Osteoblast (primary cell): ENCODE data around the gene CLDN34. TPM values are rescaled to one million over a fixed set of nuclear protein-coding genes. Genes with fewer than 3 reads are reported as not detected.

Source experiments
- DNase-seq: peaks from one replicate; pipeline ENCODE4 v3.0.0; 2011; ENCODE audit warnings: low spot score, mixed read lengths; ENCODE audit not compliant: insufficient read length; ENCODE audit errors: missing footprints
- H2AFZ ChIP-seq: 2 replicates; pipeline ENCODE4 v1.6.0; 2011; ENCODE audit warnings: mild to moderate bottlenecking, low read length
- H3K27ac ChIP-seq: 2 replicates; pipeline ENCODE4 v1.5.1; 2011; ENCODE audit warnings: mild to moderate bottlenecking, low read depth, low read length, moderate library complexity
- H3K27me3 ChIP-seq: 2 replicates; pipeline ENCODE4 v1.6.0; 2012; ENCODE audit warnings: mild to moderate bottlenecking, control low read depth, inconsistent platforms, low read length, moderate library complexity; ENCODE audit not compliant: insufficient read depth
- H3K36me3 ChIP-seq: 2 replicates; pipeline ENCODE4 v1.5.1; 2011; ENCODE audit warnings: mild to moderate bottlenecking, low read length, control low read depth, moderate library complexity; ENCODE audit not compliant: insufficient read depth
- H3K4me1 ChIP-seq: 2 replicates; pipeline ENCODE4 v1.5.1; 2011; ENCODE audit warnings: mild to moderate bottlenecking, low read length, control low read depth, moderate library complexity; ENCODE audit not compliant: insufficient read depth
- H3K4me2 ChIP-seq: 2 replicates; pipeline ENCODE4 v1.6.0; 2011; ENCODE audit warnings: mild to moderate bottlenecking, low read length; ENCODE audit not compliant: insufficient read depth
- H3K4me3 ChIP-seq: fragments of 200-600 bp; sonication (generic); 3 replicates; pipeline ENCODE4 v1.5.1; 2012; ENCODE audit warnings: mild to moderate bottlenecking, low read length, inconsistent platforms; ENCODE audit not compliant: insufficient read depth
- H3K79me2 ChIP-seq: 2 replicates; pipeline ENCODE4 v1.6.0; 2012; ENCODE audit warnings: mild to moderate bottlenecking, low read length, control low read depth, inconsistent platforms; ENCODE audit not compliant: insufficient read depth
- H3K9me3 ChIP-seq: 2 replicates; pipeline ENCODE4 v1.5.1; 2011; ENCODE audit warnings: low read depth, low read length, control low read depth
- H4K20me1 ChIP-seq: 2 replicates; pipeline ENCODE4 v1.6.0; 2012; ENCODE audit warnings: mild to moderate bottlenecking, low read length, control low read depth; ENCODE audit not compliant: insufficient read depth
- total RNA-seq: library from RNA; depleted of rRNA; stranded (reverse); fragments of >200 nt; gene quantifications from 2 replicates; pipeline ENCODE4 v1.2.3, GENCODE V29; 2012
- TF ChIP-seq, protein P1 (sequence below): IDR thresholded peaks from 2 replicates; pipeline ENCODE4 v1.5.1; 2011; ENCODE audit warnings: mild to moderate bottlenecking, low read depth, low read length, moderate library complexity; ENCODE audit errors: extremely low read depth

The CLDN34 gene
- total RNA-seq, 1 donor = under 0.01 TPM

GRCh38 chrX:10001496-10001895, 34.3 kb downstream of the CLDN34 start:
- H3K4me2 ChIP-seq = no peak overlapping the region
- DNase-seq = no peak

DNA sequence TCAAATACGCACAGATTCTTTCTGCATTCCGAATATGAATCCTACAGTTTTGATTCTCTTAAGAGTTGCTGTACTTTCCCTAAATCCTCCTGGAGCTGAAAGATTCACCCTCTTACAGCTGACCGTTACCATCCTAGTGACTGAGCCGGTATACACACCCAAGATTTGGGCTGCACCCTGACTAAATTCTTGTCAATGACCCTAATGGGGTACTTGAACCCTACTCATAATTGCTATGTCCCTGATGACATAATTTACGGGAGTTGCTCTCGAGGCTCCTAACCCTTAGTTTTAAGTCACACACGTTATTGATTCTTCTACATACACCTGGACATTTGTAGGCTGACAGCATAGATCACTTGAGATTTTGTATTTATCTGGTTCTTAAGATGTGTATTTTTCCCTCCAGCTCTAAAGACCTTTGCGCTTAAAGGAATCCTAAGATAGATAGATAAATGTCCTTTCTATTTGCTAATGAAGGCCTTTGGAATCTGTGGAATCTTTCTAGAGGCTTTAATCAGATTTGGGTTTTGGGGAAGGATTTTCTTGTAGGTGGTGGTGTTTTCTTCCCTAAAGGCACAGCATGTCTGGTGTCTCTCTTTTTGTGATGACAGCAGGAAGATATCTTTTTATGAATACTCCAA, 37.8 kb downstream of the CLDN34 start:
- TF ChIP-seq, protein P1, sequence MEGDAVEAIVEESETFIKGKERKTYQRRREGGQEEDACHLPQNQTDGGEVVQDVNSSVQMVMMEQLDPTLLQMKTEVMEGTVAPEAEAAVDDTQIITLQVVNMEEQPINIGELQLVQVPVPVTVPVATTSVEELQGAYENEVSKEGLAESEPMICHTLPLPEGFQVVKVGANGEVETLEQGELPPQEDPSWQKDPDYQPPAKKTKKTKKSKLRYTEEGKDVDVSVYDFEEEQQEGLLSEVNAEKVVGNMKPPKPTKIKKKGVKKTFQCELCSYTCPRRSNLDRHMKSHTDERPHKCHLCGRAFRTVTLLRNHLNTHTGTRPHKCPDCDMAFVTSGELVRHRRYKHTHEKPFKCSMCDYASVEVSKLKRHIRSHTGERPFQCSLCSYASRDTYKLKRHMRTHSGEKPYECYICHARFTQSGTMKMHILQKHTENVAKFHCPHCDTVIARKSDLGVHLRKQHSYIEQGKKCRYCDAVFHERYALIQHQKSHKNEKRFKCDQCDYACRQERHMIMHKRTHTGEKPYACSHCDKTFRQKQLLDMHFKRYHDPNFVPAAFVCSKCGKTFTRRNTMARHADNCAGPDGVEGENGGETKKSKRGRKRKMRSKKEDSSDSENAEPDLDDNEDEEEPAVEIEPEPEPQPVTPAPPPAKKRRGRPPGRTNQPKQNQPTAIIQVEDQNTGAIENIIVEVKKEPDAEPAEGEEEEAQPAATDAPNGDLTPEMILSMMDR = no peak
- Histone ChIP-seq H3K36me3 (no peaks in the 10 kb centered on the region), H2AFZ (no peak overlapping the region), H3K27ac (no peak overlapping the region), H3K4me1 (peaks cover 14% of the 10 kb centered on the region), H3K4me3 (no peak overlapping the region), H4K20me1 (no peaks in the 10 kb centered on the region), H3K27me3 (no peaks in the 10 kb centered on the region), H3K4me2 (no peak overlapping the region), H3K79me2 (no peaks in the 10 kb centered on the region), H3K9me3 (no peaks in the 10 kb centered on the region)
- DNase-seq = no peak

More at GRCh38 chrX:10001496-10001895, 34.3 kb downstream of the CLDN34 start:
- Histone ChIP-seq H3K9me3 (no peaks in the 10 kb centered on the region), H4K20me1 (no peaks in the 10 kb centered on the region), H3K4me1 (peaks cover 6% of the 10 kb centered on the region), H3K4me3 (no peak overlapping the region), H3K79me2 (no peaks in the 10 kb centered on the region), H2AFZ (no peak overlapping the region), H3K27me3 (no peaks in the 10 kb centered on the region), H3K27ac (no peak overlapping the region), H3K36me3 (no peaks in the 10 kb centered on the region)
- TF ChIP-seq, protein P1 = no peak

DNA sequence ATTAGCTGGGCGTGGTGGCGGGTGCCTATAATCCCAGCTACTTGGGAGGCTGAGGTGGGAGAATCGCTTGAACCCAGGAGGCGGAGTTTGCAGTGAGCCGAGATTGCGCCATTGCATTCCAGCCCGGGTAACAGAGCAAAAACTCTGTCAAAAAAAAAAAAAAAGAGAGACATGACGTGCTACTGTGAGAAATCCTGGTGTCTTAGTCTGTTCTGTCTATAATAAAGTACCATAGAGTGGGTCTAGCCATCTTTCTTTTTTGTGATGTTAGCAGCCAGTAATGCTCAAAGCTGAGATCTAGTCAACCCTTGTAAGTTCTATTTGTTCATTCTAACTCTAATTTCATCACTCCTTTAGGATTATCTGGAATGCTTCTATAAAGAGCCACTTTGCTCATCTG, 38.9 kb downstream of the CLDN34 start:
- H3K9me3 ChIP-seq = no peaks in the 10 kb centered on the region

DNA sequence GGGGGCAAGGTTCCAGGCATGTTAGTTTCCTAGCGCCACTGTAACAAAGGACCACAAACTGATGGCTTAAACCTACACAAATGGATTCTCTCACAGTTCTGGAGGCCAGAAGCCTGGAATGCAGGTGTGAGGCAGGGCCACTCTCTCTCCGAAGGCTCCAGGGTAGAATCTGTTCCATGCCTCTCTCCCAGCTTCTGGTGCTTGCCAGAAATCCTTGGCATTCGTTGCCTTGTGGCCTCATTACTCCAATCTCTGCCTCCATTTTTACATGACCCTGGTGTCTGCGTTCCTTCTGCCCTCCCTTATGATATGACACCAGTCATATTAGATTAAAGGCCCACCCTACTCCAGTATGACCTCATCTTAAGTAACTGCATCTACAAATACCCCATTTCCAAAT, 39.6 kb downstream of the CLDN34 start:
- Histone ChIP-seq H2AFZ (no peak overlapping the region), H3K9me3 (no peaks in the 10 kb centered on the region), H3K4me3 (no peak overlapping the region), H3K27ac (no peak overlapping the region), H3K27me3 (no peaks in the 10 kb centered on the region), H3K4me2 (no peak overlapping the region), H3K79me2 (no peaks in the 10 kb centered on the region), H3K4me1 (peaks cover 24% of the 10 kb centered on the region), H4K20me1 (no peaks in the 10 kb centered on the region), H3K36me3 (no peaks in the 10 kb centered on the region)
- TF ChIP-seq, protein P1 = no peak
- DNase-seq = no peak

More for the DNA sequence above, 38.9 kb downstream of the CLDN34 start:
- Histone ChIP-seq H3K4me2 (no peak overlapping the region), H3K27ac (no peak overlapping the region), H3K4me3 (no peak overlapping the region), H3K36me3 (no peaks in the 10 kb centered on the region), H3K27me3 (no peaks in the 10 kb centered on the region), H2AFZ (no peak overlapping the region), H3K79me2 (no peaks in the 10 kb centered on the region), H3K4me1 (peaks cover 24% of the 10 kb centered on the region), H4K20me1 (no peaks in the 10 kb centered on the region)
- TF ChIP-seq, protein P1 = no peak
- no peak for DNase-seq
